Loucy (cell line): Measurements from ENCODE around the gene ARHGAP42.
"Not testable (repeated sequence)": the region's sequence is repeated elsewhere in the genome, so short reads cannot be mapped to it uniquely, and the experiment has no call there.

ENCODE experiments used
- EZH2phosphoT487 ChIP-seq: fragments of 200-600 bp; IDR thresholded peaks from 2 replicates; pipeline ENCODE4 v1.6.1; 2018; ENCODE audit warnings: antibody characterized with exemption, mild to moderate bottlenecking, moderate library complexity, borderline replicate concordance
- TF ChIP-seq, protein P1 (sequence below): fragments of 200-600 bp; sonication (generic); conservative IDR thresholded peaks from 2 replicates; pipeline ENCODE4 v1.5.1; 2014; ENCODE audit warnings: mild to moderate bottlenecking, antibody characterized with exemption, low read length

DNA sequence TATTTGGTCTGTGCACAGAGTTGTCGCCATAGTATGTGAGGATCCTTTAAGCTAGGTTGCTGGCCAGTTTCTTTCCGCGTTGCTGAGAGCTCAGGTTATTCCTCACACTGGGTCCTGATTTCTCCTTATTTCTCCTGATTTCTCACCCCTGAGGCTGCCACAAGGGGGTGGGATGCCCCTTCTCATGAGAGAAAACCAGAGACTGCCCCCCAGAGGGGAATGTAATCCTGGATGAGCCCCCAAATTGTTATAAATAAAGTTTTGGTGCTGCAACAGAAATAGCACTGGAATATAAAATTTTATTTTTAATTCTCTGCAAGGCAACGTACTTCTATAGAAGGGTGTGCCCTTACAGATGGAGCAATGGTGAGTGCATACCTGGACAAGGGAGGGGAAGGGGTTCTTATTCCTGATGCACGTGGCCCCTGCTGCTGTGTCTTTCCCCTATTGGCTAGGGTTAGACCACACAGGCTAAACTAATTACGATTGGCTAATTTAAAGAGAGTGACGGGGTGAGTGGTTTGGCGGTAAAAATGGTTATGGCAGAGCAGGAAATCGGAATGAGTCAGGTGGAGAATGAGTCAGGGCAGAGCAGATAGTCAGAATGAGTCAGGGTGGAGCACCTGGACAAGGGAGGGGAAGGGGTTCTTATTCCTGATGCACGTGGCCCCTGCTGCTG, 62.9 kb downstream of the ARHGAP42 start:
- TF ChIP-seq, protein P1, sequence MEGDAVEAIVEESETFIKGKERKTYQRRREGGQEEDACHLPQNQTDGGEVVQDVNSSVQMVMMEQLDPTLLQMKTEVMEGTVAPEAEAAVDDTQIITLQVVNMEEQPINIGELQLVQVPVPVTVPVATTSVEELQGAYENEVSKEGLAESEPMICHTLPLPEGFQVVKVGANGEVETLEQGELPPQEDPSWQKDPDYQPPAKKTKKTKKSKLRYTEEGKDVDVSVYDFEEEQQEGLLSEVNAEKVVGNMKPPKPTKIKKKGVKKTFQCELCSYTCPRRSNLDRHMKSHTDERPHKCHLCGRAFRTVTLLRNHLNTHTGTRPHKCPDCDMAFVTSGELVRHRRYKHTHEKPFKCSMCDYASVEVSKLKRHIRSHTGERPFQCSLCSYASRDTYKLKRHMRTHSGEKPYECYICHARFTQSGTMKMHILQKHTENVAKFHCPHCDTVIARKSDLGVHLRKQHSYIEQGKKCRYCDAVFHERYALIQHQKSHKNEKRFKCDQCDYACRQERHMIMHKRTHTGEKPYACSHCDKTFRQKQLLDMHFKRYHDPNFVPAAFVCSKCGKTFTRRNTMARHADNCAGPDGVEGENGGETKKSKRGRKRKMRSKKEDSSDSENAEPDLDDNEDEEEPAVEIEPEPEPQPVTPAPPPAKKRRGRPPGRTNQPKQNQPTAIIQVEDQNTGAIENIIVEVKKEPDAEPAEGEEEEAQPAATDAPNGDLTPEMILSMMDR = not testable (repeated sequence)
- not testable (repeated sequence) for TF ChIP-seq EZH2phosphoT487
